GM19452 (cell line): ENCODE results near the gene PCSK5.
"Not testable (repeated sequence)": the region's sequence is repeated elsewhere in the genome, so short reads cannot be mapped to it uniquely, and the experiment has no call there.

Source experiments
- ATAC-seq: cut with Tn5 transposase; IDR thresholded peaks from one replicate; pipeline ENCODE4 v1.9.1; 2021; ENCODE audit not compliant: unreplicated experiment

Gene PCSK5

GRCh38 chr9:76044266-76044819 is 153.9 kb downstream of the PCSK5 start:
- no peak for ATAC-seq

- ATAC-seq: no peak
Observed at GRCh38 chr9:76045221-76045620, 154.7 kb downstream of the PCSK5 start.

GRCh38 chr9:76049341-76049740 is 158.9 kb downstream of the PCSK5 start:
- no peak for ATAC-seq

- no peak for ATAC-seq
Observed at GRCh38 chr9:76067696-76068095, 177.2 kb downstream of the PCSK5 start.

GRCh38 chr9:76077537-76077936 is 187.1 kb downstream of the PCSK5 start:
- ATAC-seq: no peak

- not testable (repeated sequence) for ATAC-seq
Observed at GRCh38 chr9:76081281-76081680, 190.8 kb downstream of the PCSK5 start.

- no peak for ATAC-seq
Observed at GRCh38 chr9:76082057-76082456, 191.6 kb downstream of the PCSK5 start.

GRCh38 chr9:76085596-76085995 is 195.1 kb downstream of the PCSK5 start:
- ATAC-seq: no peak

GRCh38 chr9:76086539-76086938 is 196.1 kb downstream of the PCSK5 start:
- no peak for ATAC-seq

GRCh38 chr9:76087976-76088375 is 197.5 kb downstream of the PCSK5 start:
- no peak for ATAC-seq

- ATAC-seq: no peak
Observed at GRCh38 chr9:76090330-76090729, 199.9 kb downstream of the PCSK5 start.

- ATAC-seq: no peak
Observed at GRCh38 chr9:76090909-76091308, 200.4 kb downstream of the PCSK5 start.

- ATAC-seq: no peak
Observed at GRCh38 chr9:76092572-76092971, 202.1 kb downstream of the PCSK5 start.

- ATAC-seq: no peak
Observed at GRCh38 chr9:76095585-76095984, 205.1 kb downstream of the PCSK5 start.

- ATAC-seq: no peak
Observed at GRCh38 chr9:76099516-76099915, 209.0 kb downstream of the PCSK5 start.

GRCh38 chr9:76101075-76101474 is 210.6 kb downstream of the PCSK5 start:
- no peak for ATAC-seq

GRCh38 chr9:76101491-76101890 is 211.0 kb downstream of the PCSK5 start:
- no peak for ATAC-seq

- ATAC-seq: no peak
Observed at GRCh38 chr9:76101947-76102346, 211.5 kb downstream of the PCSK5 start.

- ATAC-seq: no peak
Observed at GRCh38 chr9:76103531-76104315, 213.2 kb downstream of the PCSK5 start.

- no peak for ATAC-seq
Observed at GRCh38 chr9:76107482-76107881, 217.0 kb downstream of the PCSK5 start.

- ATAC-seq: no peak
Observed at GRCh38 chr9:76109953-76110352, 219.5 kb downstream of the PCSK5 start.

GRCh38 chr9:76112151-76112550 is 221.7 kb downstream of the PCSK5 start:
- ATAC-seq: no peak

GRCh38 chr9:76114144-76114543 is 223.7 kb downstream of the PCSK5 start:
- no peak for ATAC-seq
